GM21723 (cell line): ENCODE measurements around the gene FRMD4A.

ENCODE experiments used
- ATAC-seq: cut with Tn5 transposase; IDR thresholded peaks from one replicate; pipeline ENCODE4 v1.9.1; 2021; ENCODE audit warnings: mild to moderate bottlenecking, moderate library complexity; ENCODE audit not compliant: unreplicated experiment

FRMD4A gene

DNA sequence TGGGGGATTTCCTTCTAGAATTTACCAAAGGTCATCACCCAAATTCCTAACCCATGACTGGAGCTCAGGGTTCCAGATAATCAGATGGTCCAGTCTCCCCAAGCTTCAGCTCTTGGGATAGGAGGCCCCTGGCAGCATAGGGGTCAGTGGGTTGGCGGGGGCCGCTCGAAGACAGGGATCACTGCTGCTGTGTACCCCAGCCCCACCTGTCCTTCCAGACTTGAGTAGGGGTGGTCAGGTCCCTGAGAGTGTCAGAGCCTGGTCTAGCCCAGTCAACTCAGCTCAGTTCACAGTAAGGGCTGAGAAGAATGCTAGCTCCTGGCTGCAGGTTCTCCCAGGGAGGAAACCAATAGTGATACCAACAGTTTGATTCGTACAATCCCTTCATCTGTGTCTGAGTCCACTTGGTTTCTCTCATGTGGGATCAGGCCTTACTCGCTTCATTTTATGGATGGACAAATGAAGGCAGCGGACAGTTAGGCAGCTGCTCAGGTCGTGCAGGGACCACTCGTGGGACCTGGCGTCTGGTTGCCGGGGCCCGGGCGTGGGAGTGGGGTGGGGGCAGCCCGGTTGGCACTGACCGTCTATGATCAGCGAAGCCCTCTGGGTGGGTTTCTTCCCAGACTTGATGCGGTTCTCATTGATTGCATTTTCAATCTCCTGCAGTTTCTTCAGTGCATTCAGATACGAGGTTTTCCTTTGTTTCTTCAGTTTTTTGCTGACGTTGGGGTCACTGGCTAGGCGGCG is 665.0 kb downstream of the FRMD4A start:
- ATAC-seq = no peak

DNA sequence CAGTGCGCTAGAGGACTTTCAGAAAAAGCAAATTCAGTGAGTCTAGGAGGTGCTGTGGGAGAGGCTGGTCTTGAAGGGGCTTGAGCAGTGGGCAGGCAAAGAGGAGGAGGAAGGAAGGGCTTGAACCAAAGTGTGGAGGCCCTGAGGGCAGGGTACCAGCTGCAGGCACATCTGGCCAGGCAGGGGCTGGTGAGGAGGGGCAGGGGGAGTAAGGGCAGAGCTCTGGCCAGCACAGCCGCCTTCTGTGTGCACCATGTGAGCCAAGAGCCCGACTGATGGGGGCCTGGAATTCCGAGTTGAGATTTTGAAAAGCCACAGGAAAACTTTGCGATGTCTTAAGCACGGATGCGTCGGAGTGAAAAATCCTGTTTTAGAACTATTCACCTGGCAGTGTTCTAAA is 669.5 kb downstream of the FRMD4A start:
- no peak for ATAC-seq

DNA sequence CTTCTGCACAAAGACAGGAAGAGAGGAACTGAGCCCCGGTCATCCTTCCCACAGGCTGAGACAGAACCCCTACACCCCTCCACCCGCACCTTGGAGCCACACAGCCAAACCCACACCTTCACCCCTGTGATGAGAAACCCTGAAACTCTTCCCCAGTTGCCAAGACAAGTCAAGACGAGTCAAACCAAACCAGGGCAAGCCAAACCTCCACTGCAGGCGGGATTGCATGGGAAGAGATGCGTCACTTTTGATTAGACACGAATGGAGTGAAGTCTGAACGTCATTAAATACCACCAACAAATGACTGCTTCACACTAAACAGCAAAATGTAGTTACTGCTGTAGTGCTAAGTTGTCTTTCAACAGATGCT is 670.2 kb downstream of the FRMD4A start:
- ATAC-seq = peak; percentile 16

DNA sequence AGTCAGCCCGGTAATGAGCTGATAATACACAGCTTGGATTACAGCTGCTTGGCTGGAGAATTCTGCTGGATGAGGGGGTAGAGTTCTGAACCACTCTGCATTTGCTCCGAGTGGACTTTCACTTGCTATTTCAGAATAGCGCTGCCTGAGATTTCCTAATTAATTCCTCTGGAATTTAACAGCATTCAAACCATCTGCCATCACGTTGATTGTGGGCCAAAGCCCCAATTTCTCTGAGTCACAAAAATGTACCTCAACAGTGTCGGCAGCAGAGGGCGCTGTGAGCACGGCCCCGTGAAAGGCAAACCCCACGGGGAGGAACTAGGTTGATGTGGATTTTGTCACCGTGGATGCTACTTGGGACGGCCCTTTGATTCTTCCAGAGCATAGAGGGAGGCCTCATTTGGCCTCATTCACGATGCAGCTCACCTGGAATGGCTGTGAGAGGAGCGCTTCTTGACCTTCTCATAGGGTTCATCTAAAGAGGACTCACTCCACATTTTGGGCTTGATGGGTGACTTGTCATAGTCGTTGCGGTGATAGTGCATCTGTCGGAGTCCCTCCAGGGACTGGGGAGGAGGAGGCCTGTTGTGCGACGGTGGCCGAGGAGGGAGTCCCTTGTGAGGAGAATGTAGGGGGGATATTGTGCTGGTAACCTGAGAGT is 670.7 kb downstream of the FRMD4A start:
- peak; percentile 62 for ATAC-seq

DNA sequence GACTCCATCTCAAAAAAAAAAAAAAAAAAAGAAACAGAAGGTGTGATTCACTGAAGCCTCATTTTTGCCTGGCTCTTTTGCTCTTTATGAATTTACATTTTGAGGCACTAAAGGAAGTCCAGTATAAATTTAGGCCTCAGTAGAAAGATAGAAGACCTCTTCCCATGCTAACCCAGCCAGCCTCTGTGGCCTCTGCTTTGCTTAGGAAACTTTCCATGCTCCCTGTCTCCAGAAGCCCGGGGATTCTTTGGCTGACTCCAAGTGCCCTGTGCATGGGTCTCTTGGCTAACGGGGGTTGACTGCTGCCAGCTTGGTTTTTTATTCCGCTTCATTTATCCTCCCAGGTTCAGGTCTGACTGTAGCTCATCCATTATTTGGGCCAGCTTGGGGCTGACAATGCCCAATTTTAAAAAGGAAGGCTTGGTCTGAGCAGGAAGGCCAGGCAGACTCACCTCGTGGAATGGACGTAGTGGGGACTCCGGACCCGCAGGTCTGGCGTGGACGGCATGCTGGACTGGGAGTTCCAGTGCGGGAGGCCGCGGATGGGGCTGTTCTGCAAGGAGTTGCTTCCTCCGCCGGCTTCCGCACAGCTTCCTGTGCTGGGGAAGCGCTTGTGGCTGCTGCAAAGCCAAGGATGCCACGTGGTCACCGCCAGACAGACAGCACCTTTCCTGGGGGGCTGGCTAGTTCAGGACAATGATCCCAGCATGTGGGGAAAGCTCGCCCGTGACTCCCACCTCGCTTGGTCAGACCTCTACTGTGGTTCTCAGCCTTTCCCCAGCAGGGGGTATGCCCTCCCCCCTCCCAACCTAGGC is 671.6 kb downstream of the FRMD4A start:
- no peak for ATAC-seq

DNA sequence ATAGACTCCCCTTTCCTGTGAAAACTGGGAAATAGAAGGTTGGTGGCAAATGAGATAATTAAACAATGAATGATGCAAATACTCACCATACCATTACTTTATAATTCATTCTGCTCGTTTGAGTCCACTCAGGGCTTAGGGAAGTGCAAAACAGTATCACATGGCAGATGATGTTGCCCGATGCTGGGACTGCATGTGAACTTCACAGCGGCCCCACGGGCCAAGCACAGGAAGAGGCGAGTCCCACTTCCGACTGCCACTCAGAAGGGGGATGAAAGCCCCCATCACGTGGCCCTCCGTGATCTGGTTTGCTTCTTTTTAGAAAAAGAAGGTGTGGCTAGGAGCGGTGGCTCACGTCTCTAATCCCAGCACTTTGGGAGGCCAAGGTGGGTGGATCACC is 672.5 kb downstream of the FRMD4A start:
- no peak for ATAC-seq

DNA sequence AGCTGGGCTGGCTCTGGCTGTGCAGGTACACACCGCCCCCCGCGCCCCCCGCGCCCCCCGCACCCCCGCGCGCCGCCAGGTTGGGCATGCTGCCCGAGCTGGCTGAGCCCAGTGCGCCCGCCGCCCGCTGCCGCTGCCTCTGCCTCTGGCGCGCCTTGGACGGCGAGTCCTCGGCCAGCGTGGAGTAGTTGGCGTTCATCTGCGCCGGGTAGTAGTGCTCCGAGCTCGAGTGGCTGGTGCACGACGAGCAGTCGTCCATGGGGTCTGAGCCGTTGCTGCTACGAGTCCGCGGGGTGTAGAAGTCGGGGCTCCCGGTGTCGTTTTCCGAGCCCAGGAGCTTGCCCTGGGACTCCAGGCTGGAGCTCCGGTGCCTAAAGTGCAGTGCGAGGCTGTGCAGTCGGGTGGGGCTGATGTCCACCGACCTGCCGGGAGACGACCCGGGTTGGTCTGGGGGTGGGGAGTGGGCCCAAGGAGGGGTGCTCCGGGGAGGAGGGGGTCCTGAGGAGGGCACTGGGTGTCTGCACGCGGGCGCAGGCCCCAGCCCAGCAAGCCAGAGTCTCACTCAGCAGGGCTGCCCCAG is 673.5 kb downstream of the FRMD4A start:
- no peak for ATAC-seq

DNA sequence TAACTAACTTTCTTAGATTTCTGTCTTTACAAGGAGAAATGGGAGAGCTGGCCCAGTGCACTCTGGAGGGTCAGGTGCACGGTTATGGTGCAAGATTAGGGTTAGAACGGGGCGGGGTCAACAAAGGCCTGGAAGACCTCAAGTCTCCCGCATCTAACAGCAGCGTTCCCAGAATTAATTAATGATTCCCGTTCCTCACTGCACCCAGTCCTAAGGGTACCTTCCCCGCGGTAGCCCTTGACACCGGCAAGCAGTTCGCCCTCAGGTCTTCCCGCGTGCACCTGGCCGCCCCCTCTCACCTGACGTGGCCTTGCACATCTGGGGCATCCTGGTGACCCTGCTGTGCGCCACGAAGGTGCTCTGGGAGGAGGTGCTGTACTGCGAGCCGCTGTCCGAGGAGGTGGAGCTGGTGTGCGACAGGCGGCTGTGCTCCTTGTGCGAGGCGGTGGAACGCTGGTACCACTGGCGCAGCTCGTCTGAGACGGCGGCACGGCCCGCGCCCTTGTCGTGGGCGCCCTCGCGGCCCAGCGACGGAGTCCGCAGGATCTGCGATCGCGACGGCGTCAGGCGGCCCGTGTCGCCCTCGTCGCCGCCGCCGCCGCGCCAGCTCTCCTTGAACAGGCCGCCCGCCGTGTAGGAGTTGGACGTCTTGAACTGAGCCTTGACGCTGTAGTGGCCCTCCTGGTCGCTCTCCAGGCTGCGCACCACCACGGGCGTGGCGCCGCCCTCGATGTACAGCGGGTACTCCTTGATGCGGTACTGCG is 674.2 kb downstream of the FRMD4A start:
- ATAC-seq = no peak

DNA sequence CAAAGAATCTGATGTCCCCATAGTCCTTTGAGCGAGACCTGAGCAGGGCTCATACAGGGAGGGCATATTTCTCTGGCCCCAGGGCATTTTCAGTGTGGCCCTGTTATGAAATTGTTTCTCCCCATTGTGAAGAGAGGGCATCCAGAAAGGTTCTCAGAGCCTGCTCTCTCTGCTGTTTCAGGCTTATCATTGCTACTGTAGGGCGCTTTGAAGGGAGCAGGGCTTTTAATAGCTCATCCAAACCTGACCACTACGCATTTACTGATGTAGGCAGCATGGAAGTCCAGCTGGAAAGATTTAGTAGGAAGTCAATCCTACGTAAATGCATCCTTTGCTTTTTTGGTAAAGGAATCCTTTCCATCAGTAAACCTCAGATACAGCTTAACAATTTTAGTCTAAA is 675.9 kb downstream of the FRMD4A start:
- ATAC-seq = no peak

DNA sequence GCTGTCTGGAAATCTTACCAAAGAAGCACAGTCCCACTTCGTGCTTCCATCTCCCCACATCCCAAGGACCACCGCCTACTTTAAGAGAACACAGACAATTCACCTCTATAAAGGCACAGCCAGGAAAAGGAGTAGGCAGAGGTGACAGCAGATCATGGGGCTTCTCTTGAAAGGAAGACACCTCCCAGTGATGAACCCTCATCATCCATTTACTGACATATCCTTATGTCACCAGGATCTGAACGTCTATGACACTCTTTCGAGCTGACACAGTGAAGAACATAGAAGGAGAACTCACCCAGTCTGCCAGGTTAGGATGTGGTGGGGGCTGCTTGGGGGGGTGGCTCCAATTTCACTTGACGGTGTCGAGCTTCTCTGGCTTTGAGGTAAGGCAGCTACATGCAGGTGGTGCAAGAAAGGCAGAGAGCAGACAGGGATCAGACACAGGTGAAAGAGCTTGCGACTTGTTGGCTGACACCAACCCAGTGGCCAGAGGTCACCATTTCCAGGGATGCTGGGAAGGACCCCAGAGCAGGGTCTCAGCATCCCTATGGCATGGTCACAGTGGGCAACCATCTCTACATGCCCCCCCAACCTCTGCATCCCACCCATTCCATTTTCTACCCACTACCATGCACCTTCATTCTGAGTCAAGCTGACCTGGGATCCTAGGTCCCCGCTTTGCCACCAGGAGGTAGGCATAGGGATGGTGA is 676.5 kb downstream of the FRMD4A start:
- no peak for ATAC-seq

DNA sequence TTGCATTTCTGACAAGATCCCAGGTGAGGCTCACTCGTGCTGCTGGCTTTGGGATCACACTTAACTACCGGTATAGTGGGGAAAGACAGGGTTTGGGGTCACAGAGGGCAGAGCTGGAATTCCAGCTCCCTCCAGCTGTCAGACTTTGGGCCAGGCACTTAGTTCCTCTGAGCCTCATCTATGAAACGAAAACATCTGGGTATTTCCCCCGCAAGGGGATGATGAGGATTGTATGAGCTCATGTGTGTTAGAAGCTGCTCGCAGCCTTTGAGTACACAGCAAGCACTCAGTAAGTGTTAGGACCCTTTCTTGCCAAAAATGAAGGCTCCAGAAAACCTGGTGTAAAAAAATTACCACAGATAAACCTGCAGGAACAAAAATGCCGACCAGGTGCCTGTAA is 677.9 kb downstream of the FRMD4A start:
- no peak for ATAC-seq

DNA sequence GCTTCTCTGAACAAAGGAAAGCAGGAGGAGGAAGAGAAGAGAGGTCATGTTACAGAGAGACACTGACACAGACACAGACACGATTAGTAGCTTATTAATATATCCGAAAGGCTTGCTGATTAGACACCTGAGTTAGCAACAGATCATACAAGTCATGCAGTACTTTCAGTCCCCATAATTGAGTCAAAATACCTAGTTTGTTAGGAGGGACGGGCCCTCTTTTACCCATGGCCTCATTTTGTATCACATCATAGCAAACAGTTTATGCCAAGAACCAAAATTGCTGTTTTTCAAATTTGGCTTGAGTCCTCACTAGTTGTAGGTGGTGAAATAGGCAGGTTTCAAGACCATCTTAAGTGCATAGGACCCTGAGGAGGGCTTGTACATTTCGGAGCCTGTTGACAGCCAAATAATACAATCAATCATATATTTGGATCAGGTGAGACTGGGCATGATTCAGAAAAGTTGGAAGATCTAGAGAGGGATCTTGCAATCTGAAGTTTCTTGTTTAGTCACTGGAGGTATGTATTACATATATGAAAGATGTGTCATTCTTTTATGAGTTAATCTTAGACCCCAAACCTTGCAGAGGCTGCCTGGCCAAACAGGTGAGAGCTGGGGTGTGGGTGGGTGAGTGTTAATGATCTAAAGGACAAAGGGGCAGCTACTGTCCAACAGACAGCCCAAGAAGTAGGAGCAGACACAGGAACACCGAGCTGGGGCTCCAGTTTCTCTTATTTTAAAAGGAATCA is 678.6 kb downstream of the FRMD4A start:
- ATAC-seq = no peak

DNA sequence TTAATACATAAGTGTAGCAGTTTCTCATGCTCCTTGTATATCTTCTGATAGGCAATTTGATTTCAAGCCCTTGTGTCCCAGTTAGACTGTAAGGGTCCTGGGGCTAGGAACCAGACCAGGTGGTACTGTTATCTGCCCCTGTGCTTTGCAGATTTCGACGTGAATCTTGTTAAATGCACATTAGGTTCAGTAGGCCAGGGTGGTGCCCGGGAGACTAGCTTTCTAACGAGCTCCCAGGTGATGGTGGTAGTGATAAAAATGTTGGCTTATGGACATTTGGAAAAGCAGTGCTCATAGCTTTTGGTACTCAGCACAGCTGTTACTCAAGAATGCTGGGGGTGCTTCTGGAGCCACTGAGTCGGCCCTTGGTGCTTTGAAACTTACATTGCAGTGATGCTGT is 679.8 kb downstream of the FRMD4A start:
- no peak for ATAC-seq

DNA sequence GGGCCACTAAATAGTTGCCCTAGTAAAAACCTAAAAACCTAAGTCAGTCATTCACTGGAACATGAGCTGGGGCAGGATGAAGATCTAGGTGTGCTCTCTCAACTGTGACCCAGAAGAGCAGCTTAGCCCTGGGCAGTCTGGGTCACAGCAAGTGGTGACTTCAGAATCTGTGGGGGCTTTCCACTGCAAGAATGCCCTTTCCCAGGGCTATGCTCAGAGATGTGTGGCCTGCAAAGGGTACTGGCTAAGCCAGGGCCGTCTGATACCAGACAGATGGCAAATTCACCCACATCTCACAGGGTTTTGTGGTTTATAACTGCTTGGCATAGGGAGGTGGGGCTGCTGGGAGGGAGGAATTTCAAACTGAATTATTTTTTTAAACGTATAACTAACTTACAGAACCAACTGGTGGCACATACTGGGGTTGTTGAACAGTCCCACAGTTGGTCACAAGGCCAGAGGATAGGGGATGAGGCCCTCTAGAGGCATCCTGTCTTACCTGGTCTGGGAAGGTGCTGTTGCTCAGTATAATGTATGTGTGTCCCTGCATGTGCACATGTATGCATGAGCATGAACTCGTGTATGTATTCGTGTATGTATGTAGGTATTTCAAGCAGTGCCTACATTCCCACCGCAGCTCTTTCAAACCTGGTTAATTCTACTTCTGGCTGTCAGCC is 680.7 kb downstream of the FRMD4A start:
- no peak for ATAC-seq

DNA sequence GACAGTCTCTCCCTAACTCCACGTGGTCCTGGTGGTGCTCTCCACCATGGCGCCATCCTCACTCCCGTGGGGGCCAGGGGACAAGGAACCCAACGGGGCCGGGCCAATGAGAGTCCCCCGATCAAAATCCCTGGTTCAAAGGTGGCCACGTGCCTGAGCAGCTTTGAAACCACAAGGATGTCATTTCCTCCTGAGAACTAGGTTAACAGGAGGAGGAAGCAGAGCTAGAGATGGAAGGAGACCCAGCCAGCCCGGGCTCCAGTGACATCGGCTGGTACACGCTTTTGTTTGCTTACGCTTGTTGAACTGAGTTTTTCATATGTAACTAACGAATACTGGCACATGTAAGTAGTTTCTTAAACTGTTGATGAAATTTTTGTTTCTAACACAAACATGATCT is 682.3 kb downstream of the FRMD4A start:
- no peak for ATAC-seq

DNA sequence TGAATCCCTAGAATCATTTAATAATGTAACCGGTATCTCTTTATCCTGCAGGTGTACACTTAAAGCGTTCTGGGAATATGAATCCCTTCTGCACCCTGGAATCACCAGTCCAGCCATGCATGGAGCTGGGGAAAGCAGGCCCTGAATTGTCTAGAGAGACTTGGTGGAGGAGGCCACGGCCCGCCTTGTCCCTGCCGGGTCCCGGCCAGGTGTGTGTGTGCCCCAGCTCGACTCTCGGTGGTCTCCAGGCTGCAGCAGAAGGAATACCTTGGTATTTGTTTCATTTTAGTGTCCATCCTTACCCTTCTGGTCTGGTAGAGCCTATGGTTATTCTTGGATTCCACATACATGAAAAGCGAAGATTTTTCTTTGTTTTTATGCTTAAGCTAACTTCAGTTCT is 685.9 kb downstream of the FRMD4A start:
- no peak for ATAC-seq

DNA sequence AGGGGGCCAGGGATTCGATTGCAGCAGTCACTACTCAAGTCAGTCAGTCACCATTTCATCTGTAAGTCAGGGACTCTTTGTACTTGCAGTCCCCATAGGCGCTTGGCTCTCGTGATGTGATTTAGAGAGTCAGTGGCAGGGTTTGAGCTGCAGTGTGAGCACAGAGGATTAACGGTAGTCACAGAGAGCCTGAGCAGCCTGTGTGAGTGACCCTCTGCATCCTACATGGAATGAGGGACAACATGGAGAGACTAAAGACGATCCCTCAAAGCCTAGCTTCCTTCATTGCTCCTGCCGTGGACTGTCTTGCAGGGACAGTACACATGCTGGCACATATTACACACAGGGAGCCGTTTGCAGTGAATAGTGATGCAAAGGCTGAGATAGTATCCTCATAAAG is 687.7 kb downstream of the FRMD4A start:
- no peak for ATAC-seq

DNA sequence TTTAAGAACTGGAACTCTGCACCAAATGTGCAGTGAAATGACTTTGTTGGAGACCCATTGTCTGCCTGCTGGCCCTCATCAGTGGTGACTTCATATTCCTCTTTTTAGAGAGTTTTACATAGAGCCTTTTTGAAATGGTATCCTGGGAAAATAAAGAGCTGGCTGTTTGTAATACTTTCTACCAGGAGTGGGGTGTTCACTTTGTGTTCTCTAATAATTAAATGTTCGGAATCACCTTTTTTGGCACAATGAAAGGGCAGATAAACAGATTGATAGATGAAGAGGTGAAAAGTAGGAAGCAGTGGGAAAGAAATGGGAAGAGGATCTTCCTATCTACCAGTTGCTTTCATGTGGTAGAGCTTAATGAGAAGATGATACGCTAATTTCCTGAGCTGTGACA is 688.4 kb downstream of the FRMD4A start:
- no peak for ATAC-seq

DNA sequence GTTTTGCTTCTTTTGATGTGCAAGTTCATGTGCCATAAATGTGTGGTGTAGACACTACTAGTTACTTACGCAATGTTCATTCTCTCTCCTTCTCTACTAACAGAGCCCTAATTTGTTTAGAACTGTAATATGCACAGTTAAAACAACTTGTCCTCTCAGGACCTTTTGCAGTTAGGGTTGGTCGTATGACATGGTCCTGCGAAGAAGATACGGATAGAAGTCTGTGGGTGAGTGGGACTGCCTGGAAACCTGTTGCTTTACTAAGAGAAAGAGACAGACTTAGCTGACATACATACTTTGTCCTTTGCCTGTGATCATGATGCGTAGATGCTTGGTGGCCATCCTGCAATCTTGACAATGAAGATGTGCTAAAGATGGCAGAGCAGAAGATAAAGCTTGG is 692.8 kb downstream of the FRMD4A start:
- ATAC-seq = no peak
